ENCODE results near the gene TEN1. TPM values are rescaled to one million over a fixed set of nuclear protein-coding genes. Genes with fewer than 3 reads are reported as not detected.

Gene TEN1
- total and polyA plus RNA-seq, 2 of the 13 experiments (the other 11 are each of a cell fraction or from before 2014, with no cell fraction given), result 18.0 to 21.3 TPM

GRCh38 chr17:75940727-75941441, 38.2 kb upstream of the TEN1 start, which contains the start of gene FBF1 (continued):
- TF ChIP-seq KIAA2018 (CRISPR knock-in tag; IDR thresholded peaks at IDR 0.05; ENCODE audit: borderline replicate concordance) (peak; percentile 74; the same call in 1 of the 2 replicates), ZNF670 (CRISPR knock-in tag; IDR thresholded peaks at IDR 0.05; ENCODE audit: borderline replicate concordance) (no peak), HMGA1 (CRISPR knock-in tag; conservative IDR thresholded peaks at IDR 0.05) (no peak), ZFX (CRISPR knock-in tag; IDR thresholded peaks at IDR 0.05; ENCODE audit: low read depth) (peak; percentile 91), FOSL1 (CRISPR knock-in tag; IDR thresholded peaks at IDR 0.05; ENCODE audit: borderline replicate concordance) (peak; percentile 22; the same call in 1 of the 2 replicates), TERF1 (CRISPR knock-in tag; IDR thresholded peaks at IDR 0.05) (no peak), ZNF75D (CRISPR knock-in tag; IDR thresholded peaks at IDR 0.05; ENCODE audit: borderline replicate concordance) (no peak), SYNCRIP (IDR thresholded peaks at IDR 0.05; ENCODE audit: insufficient read depth, low read depth, low read length) (no peak), TFDP2 (CRISPR knock-in tag; IDR thresholded peaks at IDR 0.05) (peak; percentile 98), CHCHD3 (CRISPR knock-in tag; IDR thresholded peaks at IDR 0.05) (0 out of 2 replicates have a peak, but pooled peaks have one; percentile 1), ZFP36L2 (CRISPR knock-in tag; IDR thresholded peaks at IDR 0.05) (peak; percentile 48; the same call in 1 of the 2 replicates), REST (IDR thresholded peaks at IDR 0.05; ENCODE audit: borderline replicate concordance in 1 of 2, low read depth in 1 of 2, low read length in 2 of 2) (peak in 1 of 2 experiments; percentile 12; a peak in 1 of 4 replicates), SP140L (CRISPR knock-in tag; IDR thresholded peaks at IDR 0.05; ENCODE audit: borderline replicate concordance) (peak; percentile 60; the same call in 1 of the 2 replicates)

Measured in HepG2 (cell line).